K562 (cell line): ENCODE measurements around the gene SLC1A4. TPM values are rescaled to one million over a fixed set of nuclear protein-coding genes. Genes with fewer than 3 reads are reported as not detected.

Source experiments
- CEBPB ChIP-seq: fragments of 450-650 bp; IDR thresholded peaks from 2 replicates; pipeline ENCODE4 v1.6.1; 2016; ENCODE audit warnings: missing genetic modification characterization, missing compliant biosample characterization
- DACH1 ChIP-seq: fragments of 450-650 bp; IDR thresholded peaks from 2 replicates; pipeline ENCODE4 v1.6.1; 2018; ENCODE audit not compliant: partially characterized antibody
- EP400 ChIP-seq: fragments of 450-650 bp; IDR thresholded peaks from 2 replicates; pipeline ENCODE4 v1.6.1; 2017; ENCODE audit warnings: antibody characterized with exemption, mild to moderate bottlenecking, moderate library complexity
- HIVEP1 ChIP-seq: fragments of 250-450 bp; sonication (Bioruptor Pico); IDR thresholded peaks from 2 replicates; pipeline ENCODE4 v1.4.0; 2020; ENCODE audit warnings: mild to moderate bottlenecking
- NONO ChIP-seq, 2 experiments: fragments of 200-400 bp in 1 of 2; fragments of 450-650 bp in 1 of 2; formaldehyde crosslinking in 1 of 2; IDR thresholded peaks; 2 replicates each; pipeline ENCODE4 v1.6.1; 2017; ENCODE audit warnings: low read depth in 2 of 2, mild to moderate bottlenecking in 2 of 2, moderate library complexity in 2 of 2, low read length in 1 of 2
- NR2F6 ChIP-seq: fragments of 450-650 bp; formaldehyde crosslinking; IDR thresholded peaks from 2 replicates; pipeline ENCODE4 v1.4.0; 2020; ENCODE audit warnings: mild to moderate bottlenecking
- PCBP1 ChIP-seq: fragments of 200-400 bp; formaldehyde crosslinking; IDR thresholded peaks from 2 replicates; pipeline ENCODE4 v1.6.1; 2018; ENCODE audit warnings: mild to moderate bottlenecking, low read depth, low read length; ENCODE audit not compliant: poor library complexity, severe bottlenecking
- RBBP5 ChIP-seq: fragments of 200-600 bp; sonication (generic); IDR thresholded peaks from 2 replicates; pipeline ENCODE4 v1.6.1; 2012; ENCODE audit warnings: borderline replicate concordance, mild to moderate bottlenecking, low read length, control low read depth, inconsistent platforms; ENCODE audit not compliant: insufficient read depth, poor library complexity, severe bottlenecking
- TCFL5 ChIP-seq: fragments of 250-450 bp; sonication (Bioruptor Pico); conservative IDR thresholded peaks from 2 replicates; pipeline ENCODE4 v1.6.1; 2021; ENCODE audit warnings: mild to moderate bottlenecking, moderate library complexity, matching md5 sums
- ZC3H8 ChIP-seq: fragments of 450-650 bp; IDR thresholded peaks from 2 replicates; pipeline ENCODE4 v1.6.1; 2017
- ZNF239 ChIP-seq: fragments of 250-450 bp; sonication (Bioruptor Pico); IDR thresholded peaks from 2 replicates; pipeline ENCODE4 v1.4.0; 2020; ENCODE audit warnings: mild to moderate bottlenecking
- ZNF24 ChIP-seq: fragments of 450-650 bp; IDR thresholded peaks from 2 replicates; pipeline ENCODE4 v1.6.1; 2016
- ZNF830 ChIP-seq: fragments of 250-450 bp; sonication (Bioruptor Pico); IDR thresholded peaks from 2 replicates; pipeline ENCODE4 v1.5.0; 2021; ENCODE audit warnings: mild to moderate bottlenecking
- polyA plus RNA-seq, 8 experiments: library from polyadenylated mRNA; depleted of rRNA in 4 of 8; stranded (reverse) in 5 of 8; unstranded in 3 of 8; fragments of >200 nt; fragmentation: Nextera tagmentation in 2 of 8; fragmentation: Illumina TruSeq in 1 of 8; extraction: Ambion mirVana in 2 of 8; extraction: Trizol in 1 of 8; gene quantifications; 2 replicates each; pipeline versions ENCODE4 v1.2.1 to v1.2.3, GENCODE V29; 2011 to 2014; ENCODE audit warnings: inconsistent platforms in 1 of 8, missing spikeins in 1 of 8
- total RNA-seq, 7 experiments: library from RNA; depleted of rRNA in 6 of 7; stranded (reverse); fragments of >200 nt in 6 of 7; fragmentation: Illumina TruSeq in 2 of 7; extraction: Trizol in 2 of 7; gene quantifications; 2 replicates each; pipeline versions ENCODE4 v1.2.1 to v1.2.3, GENCODE V29; 2011 to 2021; ENCODE audit warnings: low replicate concordance in 1 of 7
- TF ChIP-seq, protein P1 (sequence below): fragments of 450-650 bp; conservative IDR thresholded peaks from 2 replicates; pipeline ENCODE4 v1.6.1; 2016; ENCODE audit warnings: missing genetic modification characterization, low read depth, mild to moderate bottlenecking, control low read depth, missing compliant biosample characterization
- TF ChIP-seq, protein P2 (sequence below): fragments of 200-400 bp; formaldehyde crosslinking; IDR thresholded peaks from 2 replicates; pipeline ENCODE4 v1.6.1; 2017; ENCODE audit warnings: mild to moderate bottlenecking, low read depth, low read length, moderate library complexity
- TF ChIP-seq, protein P3 (sequence below): fragments of 250-450 bp; sonication (Bioruptor Pico); IDR thresholded peaks from 2 replicates; pipeline ENCODE4 v1.8.0; 2021; ENCODE audit warnings: borderline replicate concordance, mild to moderate bottlenecking, moderate library complexity; ENCODE audit not compliant: poor library complexity, severe bottlenecking
- TF ChIP-seq, protein P4 (sequence below): fragments of 250-450 bp; sonication (Bioruptor Pico); IDR thresholded peaks from 2 replicates; pipeline ENCODE4 v1.4.0; 2020

SLC1A4 gene
- total and polyA plus RNA-seq, 9 of the 15 experiments (the other 6 are each of a cell fraction or from before 2014, with no cell fraction given): 4.4 to 24.0 (median 10.9) TPM

DNA sequence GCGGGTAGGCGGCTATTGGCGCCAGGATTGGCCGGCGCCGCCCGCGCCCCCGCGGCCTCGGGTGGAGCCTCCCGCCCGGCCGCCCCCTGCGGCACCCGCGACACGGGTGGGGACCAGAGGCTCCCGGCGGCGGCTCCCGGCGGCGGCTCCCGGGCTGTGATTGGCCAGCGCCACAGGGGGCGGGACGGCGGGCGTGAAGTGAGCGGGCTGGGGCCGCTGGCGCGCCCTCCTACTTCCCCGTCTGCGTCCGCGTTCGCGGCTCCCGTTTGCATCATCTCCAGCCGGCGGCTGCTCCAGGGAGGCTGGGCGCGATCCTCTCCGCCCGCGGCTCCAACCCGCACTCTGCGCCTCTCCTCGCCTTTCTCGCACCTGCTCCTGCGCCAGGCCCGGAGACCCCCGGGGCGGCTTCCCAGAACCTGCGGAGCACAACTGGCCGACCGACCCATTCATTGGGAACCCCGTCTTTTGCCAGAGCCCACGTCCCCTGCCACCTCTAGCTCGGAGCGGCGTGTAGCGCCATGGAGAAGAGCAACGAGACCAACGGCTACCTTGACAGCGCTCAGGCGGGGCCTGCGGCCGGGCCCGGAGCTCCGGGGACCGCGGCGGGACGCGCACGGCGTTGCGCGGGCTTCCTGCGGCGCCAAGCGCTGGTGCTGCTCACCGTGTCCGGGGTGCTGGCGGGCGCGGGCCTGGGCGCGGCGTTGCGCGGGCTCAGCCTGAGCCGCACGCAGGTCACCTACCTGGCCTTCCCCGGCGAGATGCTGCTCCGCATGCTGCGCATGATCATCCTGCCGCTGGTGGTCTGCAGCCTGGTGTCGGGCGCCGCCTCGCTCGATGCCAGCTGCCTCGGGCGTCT, at the start of gene SLC1A4 (continued):
- TF ChIP-seq, protein P1, sequence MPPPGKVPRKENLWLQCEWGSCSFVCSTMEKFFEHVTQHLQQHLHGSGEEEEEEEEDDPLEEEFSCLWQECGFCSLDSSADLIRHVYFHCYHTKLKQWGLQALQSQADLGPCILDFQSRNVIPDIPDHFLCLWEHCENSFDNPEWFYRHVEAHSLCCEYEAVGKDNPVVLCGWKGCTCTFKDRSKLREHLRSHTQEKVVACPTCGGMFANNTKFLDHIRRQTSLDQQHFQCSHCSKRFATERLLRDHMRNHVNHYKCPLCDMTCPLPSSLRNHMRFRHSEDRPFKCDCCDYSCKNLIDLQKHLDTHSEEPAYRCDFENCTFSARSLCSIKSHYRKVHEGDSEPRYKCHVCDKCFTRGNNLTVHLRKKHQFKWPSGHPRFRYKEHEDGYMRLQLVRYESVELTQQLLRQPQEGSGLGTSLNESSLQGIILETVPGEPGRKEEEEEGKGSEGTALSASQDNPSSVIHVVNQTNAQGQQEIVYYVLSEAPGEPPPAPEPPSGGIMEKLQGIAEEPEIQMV: peak; percentile 82
- no peak for TF ChIP-seq HIVEP1 (CRISPR knock-in tag)
- TF ChIP-seq DACH1: no peak
- TF ChIP-seq ZC3H8: no peak
- TF ChIP-seq NONO (IDR thresholded peaks at IDR 0.05; ENCODE audit: low read depth in 2 of 2, low read length in 1 of 2): peak; percentile 38 to 75; a peak in 3 of 4 replicates
- no peak for TF ChIP-seq ZNF830 (CRISPR knock-in tag)
- TF ChIP-seq PCBP1: no peak
- TF ChIP-seq NR2F6 (CRISPR knock-in tag): no peak
- TF ChIP-seq ZNF24: no peak
- TF ChIP-seq TCFL5 (CRISPR knock-in tag): no peak
- TF ChIP-seq RBBP5: peak; percentile 56
- TF ChIP-seq, protein P2, sequence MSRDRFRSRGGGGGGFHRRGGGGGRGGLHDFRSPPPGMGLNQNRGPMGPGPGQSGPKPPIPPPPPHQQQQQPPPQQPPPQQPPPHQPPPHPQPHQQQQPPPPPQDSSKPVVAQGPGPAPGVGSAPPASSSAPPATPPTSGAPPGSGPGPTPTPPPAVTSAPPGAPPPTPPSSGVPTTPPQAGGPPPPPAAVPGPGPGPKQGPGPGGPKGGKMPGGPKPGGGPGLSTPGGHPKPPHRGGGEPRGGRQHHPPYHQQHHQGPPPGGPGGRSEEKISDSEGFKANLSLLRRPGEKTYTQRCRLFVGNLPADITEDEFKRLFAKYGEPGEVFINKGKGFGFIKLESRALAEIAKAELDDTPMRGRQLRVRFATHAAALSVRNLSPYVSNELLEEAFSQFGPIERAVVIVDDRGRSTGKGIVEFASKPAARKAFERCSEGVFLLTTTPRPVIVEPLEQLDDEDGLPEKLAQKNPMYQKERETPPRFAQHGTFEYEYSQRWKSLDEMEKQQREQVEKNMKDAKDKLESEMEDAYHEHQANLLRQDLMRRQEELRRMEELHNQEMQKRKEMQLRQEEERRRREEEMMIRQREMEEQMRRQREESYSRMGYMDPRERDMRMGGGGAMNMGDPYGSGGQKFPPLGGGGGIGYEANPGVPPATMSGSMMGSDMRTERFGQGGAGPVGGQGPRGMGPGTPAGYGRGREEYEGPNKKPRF: no peak
- TF ChIP-seq, protein P3, sequence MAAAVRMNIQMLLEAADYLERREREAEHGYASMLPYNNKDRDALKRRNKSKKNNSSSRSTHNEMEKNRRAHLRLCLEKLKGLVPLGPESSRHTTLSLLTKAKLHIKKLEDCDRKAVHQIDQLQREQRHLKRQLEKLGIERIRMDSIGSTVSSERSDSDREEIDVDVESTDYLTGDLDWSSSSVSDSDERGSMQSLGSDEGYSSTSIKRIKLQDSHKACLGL (CRISPR knock-in tag): no peak
- peak; percentile 83 for TF ChIP-seq EP400
- no peak for TF ChIP-seq ZNF239 (CRISPR knock-in tag)
- peak; percentile 73; the same call in 1 of the 2 replicates for TF ChIP-seq CEBPB (tag)
- TF ChIP-seq, protein P4, sequence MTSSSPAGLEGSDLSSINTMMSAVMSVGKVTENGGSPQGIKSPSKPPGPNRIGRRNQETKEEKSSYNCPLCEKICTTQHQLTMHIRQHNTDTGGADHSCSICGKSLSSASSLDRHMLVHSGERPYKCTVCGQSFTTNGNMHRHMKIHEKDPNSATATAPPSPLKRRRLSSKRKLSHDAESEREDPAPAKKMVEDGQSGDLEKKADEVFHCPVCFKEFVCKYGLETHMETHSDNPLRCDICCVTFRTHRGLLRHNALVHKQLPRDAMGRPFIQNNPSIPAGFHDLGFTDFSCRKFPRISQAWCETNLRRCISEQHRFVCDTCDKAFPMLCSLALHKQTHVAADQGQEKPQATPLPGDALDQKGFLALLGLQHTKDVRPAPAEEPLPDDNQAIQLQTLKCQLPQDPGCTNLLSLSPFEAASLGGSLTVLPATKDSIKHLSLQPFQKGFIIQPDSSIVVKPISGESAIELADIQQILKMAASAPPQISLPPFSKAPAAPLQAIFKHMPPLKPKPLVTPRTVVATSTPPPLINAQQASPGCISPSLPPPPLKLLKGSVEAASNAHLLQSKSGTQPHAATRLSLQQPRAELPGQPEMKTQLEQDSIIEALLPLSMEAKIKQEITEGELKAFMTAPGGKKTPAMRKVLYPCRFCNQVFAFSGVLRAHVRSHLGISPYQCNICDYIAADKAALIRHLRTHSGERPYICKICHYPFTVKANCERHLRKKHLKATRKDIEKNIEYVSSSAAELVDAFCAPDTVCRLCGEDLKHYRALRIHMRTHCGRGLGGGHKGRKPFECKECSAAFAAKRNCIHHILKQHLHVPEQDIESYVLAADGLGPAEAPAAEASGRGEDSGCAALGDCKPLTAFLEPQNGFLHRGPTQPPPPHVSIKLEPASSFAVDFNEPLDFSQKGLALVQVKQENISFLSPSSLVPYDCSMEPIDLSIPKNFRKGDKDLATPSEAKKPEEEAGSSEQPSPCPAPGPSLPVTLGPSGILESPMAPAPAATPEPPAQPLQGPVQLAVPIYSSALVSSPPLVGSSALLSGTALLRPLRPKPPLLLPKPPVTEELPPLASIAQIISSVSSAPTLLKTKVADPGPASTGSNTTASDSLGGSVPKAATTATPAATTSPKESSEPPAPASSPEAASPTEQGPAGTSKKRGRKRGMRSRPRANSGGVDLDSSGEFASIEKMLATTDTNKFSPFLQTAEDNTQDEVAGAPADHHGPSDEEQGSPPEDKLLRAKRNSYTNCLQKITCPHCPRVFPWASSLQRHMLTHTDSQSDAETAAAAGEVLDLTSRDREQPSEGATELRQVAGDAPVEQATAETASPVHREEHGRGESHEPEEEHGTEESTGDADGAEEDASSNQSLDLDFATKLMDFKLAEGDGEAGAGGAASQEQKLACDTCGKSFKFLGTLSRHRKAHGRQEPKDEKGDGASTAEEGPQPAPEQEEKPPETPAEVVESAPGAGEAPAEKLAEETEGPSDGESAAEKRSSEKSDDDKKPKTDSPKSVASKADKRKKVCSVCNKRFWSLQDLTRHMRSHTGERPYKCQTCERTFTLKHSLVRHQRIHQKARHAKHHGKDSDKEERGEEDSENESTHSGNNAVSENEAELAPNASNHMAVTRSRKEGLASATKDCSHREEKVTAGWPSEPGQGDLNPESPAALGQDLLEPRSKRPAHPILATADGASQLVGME (CRISPR knock-in tag): 0 out of 2 replicates have a peak, but pooled peaks have one; percentile 13
